Right hindlimb (tissue), 1 donor: Measurements from ENCODE around the gene HPDL.

Source experiments
- DNase-seq: peaks from one replicate; pipeline ENCODE4 v3.0.0-alpha.2; 2018

The HPDL gene

DNA sequence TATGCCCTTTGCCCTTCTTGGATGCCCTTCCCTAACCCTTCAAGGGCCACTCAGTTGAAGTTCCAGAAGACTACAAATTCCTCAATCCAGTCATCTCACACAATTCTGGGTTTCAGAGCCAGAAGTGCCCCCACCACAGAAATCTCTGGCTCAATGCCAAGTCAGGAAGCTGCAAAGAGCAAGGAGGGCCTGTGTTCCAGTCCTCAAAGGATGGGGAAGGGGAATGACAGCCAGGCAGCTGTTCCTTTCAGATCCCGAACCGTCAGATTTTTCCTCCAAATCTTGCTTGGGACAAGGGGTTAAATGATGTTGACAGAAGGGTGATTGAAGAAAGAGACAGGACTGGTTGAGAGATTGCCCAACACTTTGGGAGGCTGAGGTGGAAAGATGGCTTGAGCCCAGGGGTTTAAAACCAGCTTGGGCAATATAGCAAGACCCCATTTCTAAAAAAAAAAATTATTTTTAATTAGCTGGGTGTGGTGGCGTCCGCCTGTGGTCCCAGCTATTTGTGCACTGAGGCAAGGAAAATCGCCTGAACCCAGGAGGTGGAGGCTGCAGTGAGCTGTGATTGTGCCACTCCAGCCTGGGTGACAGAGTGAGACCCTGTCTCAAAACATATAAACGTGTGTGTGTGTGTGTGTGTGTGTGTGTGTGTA is 716 bp upstream of the HPDL start:
- DNase-seq: no peak

DNA sequence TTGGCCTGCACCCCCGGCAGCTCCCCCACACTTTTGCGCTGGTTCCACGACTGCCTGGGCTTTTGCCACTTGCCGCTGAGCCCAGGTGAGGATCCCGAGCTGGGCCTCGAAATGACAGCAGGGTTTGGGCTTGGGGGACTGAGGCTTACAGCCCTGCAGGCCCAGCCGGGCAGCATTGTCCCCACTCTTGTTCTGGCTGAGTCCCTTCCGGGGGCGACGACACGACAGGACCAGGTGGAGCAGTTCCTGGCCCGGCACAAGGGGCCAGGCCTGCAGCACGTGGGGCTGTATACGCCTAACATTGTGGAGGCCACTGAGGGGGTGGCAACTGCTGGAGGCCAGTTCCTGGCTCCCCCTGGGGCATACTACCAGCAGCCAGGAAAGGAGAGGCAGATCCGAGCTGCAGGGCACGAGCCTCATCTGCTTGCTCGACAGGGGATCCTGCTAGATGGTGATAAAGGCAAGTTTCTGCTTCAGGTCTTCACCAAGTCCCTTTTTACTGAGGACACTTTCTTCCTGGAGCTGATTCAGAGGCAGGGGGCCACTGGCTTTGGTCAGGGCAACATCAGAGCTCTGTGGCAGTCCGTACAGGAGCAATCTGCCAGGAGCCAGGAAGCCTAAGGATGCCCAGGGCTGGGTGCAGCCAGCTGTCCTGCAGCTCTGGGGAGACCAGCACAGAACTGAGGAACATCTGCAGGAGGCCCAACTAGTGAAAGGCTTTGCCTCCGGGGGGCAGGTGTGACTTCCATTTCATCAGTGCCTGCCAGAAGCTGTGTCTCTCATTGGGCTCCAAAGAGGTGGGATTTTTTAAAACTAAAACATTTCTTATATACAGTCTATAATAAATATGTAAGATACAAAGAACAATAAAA is 1.2 kb downstream of the HPDL start:
- no peak for DNase-seq

DNA sequence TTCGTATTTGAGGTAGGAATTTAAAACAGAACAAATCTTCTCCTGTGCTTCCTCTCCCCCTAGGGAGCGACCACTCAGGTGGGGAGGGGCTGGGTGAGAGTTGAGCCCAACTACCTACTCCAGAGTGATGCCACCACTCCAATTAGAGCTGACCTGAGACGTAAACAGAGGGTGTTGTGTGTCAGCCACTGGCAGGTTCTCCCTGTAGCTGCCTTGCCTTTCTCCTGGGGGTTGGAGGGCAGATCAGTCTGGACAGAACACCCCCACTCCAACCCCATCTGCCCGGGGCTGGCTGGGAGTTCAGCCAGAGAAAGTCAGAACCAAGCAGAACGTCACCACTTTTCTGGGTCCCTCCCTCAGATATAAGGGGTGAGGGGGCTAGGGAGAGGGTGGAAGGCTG is 2.0 kb downstream of the HPDL start:
- DNase-seq: no peak

DNA sequence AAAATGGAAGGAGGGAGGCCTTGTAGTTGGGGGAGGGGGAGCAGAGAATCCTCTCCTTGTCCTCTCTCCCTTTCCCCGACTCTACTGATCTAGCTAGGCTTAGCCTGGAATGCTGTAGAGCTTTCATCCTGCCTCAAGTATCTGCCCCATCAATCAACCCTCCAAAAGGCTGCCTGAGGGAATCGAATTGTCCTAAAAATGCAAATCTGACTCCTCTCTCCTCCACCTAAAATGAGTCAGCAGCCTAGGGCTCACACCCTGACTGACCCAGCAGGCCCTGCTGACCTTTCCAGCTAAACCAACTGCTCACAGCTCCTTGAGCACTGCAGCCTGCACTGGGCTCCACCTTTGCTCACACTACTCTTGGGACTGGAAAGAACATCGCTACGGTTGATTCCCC is 2.8 kb downstream of the HPDL start:
- DNase-seq: no peak

DNA sequence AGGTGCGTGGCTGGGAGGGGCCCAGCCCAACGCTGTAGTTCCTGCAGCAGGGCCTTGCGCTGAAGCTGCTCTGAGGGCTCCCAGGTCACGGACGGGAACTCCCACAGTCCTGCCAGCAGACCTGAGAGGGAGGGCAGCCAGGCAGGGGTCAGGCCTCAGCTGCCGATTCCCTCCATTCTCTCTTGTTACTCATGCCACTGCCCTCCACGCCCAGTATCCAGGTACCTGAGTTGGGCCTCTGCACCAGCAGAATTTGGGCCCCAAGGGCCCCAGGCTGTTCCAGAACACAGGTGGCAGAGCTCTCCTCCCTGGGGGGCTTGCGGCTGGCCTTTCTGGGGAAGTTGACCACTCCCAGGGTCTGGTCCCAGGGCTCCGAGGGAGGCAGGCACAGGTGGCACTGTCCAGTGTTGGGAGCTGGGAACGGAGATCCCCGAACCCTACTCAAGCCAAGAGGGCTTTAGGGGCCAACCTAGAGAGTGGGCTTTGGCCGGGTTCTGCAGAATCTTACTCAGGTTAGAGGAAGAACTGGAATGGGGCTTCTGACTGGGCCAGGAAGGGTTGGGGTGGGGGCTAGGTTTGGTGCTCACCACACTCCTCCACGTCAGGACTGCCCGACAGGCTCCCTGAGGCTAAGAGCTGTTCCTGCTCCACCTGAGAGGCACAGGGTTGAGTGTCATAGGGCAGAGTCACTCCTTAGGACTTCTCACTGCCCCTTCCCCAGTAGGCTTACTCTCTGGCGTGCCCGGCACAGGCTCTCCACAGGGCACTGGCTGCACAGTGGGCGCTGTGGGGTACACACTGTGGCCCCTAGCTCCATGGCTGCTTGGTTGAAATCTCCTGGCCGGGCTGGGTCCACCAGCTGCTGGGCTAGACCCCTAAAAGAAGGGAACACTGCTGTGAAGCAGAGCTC is 5.0 kb downstream of the HPDL start:
- DNase-seq: no peak

DNA sequence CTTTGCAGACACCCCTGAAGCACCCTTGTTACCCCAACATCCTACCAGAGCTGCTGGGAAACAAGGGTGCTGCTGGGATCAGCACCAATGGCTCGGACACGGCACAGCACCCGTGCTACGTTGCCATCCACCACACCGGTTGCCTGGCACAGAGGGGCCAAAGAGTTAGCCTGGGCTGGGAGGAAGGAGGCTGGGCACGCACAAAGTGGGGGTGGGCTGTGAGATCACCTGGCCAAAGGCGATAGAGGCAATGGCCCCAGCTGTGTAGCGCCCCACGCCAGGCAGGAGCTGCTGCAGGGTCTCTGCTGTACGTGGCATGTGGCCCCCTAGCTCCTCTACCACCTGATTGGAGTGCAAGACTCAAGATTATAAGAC is 5.6 kb downstream of the HPDL start:
- DNase-seq: no peak

DNA sequence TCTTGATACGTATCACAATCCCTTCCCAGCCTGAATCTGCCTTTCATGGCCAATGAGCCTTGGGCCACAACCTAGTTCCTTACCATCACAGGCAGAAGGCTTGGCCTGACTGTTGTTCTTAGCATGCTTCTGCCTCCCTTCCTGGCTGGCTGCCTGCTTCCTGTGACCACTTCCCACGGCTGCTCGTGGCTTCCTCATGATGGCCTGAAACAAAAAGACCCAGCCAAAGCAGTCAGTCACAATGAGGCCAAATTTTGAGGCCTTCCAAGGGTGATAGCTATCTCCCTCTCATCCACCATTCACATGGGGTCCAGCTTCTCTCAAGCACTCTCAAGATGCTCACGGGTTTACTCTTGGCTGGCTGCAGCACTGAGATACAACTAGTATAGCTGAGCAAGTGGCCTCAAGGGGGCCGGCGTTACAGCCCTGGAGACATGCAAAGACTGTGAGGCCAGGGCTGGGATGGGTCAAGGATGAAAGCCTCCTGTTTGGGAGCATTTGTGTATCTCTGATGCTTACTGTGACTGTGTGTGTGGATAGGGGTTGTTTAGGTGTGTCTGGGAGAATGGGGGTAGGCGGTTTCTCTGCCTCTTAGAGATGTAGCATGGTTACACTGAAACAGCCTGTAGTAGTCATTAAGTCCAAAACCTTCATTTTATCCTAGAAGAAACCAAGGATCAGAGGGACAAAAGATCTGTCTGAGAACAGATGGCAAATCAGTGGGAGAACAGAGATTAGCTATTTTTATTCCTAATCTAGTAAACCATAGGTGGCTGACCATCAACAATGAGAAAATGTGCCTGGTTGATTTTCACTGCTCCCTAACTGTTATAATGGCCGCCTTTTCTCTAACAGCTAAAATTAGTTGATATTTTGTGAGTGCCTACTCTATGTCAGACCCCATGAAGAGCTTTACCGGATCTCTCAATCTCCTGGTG is 7.9 kb downstream of the HPDL start:
- no peak for DNase-seq

DNA sequence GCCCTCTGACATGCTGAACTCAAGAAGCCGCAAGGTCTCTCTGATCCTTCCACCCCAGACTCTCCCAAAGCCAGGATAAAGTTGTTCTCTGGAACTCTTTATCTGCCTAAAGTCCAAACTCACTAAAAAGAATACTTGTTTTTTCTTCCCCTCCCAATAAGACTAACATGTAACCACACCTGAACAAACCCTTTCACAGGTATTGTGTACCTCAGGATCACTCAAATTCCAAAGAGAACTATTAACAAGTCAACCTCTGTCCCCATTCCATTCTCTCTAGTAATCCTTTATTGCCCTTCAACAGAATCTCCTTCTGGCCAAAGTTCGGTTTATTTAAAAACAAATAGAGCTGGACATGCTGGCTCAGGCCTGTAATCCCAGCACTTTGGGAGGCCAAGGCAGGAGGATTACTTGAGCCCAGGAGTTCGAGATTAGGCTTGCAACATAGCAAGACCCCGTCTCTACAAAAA is 9.2 kb downstream of the HPDL start:
- no peak for DNase-seq

DNA sequence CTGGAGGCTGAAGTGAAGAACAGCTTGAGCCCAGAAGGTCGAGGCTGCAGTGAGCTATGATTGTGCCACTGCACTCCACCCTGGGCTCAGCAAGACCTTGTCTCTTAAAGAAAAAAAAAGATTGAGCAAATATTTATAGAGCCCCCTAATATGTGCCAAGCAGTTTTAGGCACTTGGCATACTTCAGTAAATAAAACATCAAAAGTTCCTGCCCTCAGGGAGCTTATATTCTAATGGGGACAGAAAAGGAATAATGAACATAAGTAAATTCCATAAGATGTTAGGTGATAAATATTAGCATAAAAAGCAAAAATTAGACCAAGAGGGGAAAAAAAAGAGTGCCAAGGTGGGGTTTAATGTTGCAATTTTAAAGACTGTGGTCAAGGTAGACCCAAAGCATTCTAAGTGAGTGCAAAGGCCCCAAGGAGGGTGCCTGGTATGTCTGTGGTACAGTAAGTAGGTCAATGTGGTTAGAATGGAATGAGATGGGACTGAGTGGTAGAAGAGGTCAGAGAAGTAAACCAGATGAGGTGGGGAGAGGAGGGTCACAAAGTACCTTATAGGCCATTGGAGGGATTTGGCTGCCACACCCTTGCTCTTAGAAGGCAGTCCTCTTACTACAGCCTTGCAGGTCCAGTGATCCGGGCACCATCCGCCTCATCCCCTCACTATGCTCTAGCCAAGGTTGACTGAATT is 11.1 kb downstream of the HPDL start:
- no peak for DNase-seq

DNA sequence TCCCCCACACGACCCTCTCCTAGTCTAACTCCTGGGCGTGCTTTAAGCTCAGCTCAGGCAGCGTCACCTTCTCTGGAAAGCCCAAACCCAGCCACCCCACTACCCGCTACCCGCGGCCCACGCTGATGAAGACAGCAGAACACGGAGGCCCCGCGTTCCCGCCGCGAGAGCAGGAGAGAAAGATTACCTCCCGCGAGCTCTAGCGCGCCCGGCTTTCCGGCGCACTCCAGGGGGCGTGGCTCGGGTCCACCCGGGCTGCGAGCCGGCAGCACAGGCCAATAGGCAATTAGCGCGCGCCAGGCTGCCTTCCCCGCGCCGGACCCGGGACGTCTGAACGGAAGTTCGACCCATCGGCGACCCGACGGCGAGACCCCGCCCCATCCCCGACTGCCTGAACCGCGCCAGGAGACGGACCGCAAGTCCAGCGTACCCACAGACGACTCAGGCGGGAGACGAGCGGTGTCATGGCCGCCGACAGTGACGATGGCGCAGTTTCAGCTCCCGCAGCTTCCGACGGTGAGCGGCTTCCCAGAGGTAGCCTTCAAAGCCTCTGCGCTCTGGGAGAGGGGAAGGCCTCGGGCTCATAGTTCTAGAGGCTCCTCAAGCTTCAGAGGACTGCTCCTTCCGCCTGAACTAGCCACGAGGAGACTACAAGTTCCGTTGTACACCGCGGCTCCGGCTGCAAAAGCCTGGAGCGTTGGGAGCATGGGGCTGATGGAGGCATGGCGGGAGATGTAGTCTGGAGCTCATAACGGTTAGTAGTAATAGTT is 13.3 kb downstream of the HPDL start, which contains the start of the genes MUTYH and TOE1:
TSS of gene MUTYH (minus strand) at position 652 of the 770 bp plus-strand sequence. CDS start 5,935 bp downstream, outside the sequence.
TSS of gene TOE1 (plus strand) at position 382 of the 770 bp plus-strand sequence. CDS start at position 465, 83 bp downstream.
- DNase-seq: peak; percentile 95

DNA sequence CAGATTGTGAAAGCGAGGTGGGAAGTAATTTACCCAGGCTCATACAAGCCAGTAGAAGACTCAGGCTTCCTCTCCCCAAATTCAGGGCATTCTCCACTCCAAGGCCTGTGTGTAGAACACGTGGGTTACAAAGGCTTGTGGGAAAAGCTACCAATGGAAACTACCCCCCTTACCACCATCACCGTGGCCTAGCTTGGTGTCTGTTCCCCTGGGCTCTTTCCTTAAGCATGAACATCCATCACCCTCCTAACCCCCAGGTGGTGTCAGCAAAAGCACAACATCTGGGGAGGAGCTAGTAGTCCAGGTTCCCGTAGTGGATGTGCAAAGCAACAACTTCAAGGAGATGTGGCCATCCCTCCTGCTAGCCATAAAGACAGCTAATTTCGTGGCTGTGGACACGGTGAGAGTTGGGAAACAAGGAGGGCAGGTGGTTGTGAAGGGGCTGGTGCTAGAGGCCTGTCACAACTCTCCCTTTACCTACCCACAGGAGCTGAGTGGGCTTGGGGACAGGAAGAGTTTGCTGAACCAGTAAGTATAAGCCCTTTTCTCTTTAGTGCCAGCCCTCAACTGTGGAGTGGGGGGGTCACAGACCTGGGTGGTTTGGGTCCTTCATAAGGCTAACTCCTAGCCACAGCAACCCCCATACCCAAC is 14.2 kb downstream of the HPDL start:
- no peak for DNase-seq

DNA sequence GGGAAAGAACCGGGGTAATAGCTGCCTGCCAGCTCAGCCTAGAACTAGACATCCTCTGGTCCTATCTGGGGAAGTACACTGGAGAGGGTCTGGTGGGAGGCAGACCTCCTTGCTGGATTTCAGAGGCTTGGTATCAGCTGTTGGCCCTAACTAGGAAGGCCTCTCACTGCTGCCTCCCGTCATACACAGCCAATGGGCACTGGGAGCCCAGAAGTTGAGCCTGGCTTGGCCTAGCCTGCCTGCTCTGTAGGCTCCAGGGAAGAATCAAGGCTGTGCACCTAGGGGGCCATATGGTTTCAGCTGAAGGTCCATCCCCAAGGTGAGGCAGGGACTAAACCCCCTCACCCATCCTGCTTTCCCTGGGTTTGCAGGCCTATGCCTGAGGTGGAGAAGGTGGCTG is 17.8 kb downstream of the HPDL start:
- DNase-seq: no peak

DNA sequence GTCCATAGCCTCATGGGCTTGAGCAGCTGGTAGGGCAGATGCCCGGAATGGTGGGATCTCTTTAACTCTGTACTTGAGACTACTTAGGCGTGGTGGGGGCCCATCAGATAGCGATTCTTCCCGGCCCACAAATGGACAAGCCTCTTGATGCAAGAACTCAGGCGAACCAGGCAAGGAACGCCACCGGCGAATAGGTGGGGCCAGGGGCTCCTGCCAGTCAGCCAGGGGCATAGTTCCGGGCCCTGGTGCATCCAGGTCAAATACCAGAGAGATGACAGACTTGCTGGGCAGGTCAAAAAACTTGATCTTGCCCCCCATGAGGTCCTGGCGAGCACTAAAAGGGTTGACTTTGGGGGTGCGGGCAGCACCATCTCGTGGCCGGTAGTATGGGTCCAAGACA is 18.3 kb downstream of the HPDL start:
- DNase-seq: no peak

DNA sequence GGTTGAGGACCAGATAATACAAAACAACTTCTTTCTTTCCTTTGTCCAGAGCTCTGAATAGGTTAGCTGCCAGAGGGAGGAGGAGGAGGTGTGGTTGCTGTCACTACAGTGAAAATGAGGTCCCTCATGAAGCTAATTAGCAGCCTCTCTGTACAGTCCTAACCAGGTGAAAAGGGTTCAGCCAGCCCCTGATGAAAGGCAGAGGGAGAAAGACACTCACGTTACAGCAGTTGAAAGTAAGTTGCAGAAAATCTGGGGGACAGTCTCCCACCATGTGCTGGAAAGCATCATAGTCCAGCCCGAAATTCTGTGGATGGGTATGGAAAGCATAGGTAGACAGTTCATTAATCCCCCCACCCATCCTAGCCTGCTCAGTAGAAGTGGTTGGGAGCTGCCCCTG is 19.8 kb downstream of the HPDL start:
- DNase-seq: no peak

DNA sequence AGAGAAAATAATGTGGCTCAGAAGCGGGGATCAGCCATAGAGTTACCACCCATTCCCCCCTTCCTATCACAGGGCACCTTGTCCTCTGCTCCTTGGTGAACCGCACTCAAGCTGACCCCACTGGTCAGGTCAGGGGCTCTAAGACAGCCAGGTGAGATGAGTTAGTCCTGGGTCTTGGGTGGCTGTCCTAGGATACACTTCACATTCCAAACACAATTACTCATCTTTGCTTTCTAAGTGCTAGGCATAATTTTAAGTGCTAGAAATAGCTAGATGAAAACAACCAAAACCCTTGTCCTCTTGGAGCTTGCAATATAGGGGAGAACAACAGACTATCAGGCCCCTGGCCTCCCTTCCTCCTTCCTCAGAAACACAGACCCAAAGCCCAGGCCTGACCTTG is 21.3 kb downstream of the HPDL start:
- DNase-seq: no peak

DNA sequence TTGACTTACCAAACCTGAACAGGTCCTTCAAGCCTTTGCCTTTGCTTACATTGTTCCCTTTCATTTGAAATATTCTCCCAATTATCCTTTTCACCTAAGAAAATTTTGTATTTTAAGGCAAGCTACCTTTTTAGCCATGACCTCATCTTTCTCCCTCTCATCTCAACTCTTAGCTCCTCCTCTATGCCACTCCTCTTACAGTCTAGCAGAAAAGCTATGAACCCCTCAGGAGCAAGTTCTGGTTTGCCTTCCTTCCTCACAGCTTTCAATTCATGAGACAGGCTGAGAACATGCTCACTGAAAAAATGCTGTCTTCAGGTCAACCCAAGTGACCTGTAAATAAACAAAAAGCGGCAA is 21.9 kb downstream of the HPDL start:
- DNase-seq: no peak

DNA sequence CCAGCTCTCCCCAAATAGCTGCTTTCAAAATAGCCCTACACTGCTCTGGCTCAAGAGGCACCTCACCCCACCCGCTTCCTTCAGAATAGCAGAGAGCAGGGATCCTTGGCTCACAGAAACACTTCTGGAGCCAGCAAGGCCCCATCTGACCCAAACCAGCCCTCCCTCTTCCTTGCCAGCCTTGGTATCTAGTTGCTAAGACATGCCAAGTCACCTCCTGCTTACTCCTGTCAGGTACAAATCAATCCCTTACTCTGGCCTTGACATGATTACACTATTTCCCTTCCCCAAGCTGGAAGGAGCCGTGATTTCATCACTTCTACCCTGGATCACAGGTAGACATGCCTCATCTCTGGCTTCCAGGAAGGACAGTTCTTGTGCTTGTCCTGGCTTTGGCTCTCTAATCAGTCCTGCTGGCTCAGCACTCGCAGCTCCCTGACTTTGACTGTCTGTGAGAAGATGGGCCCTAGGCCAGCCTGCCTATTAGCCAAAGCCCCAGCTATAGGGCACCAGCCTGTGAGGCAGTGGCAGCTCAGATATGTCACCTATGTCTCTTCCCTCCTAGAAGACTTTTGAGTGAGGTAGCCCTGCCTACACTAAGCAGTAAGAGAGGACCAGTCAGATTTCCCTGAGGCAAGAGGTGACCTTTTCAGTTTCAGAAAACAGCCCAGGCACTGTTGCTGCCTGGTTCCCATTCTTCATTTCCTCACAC is 22.4 kb downstream of the HPDL start:
- DNase-seq: no peak

DNA sequence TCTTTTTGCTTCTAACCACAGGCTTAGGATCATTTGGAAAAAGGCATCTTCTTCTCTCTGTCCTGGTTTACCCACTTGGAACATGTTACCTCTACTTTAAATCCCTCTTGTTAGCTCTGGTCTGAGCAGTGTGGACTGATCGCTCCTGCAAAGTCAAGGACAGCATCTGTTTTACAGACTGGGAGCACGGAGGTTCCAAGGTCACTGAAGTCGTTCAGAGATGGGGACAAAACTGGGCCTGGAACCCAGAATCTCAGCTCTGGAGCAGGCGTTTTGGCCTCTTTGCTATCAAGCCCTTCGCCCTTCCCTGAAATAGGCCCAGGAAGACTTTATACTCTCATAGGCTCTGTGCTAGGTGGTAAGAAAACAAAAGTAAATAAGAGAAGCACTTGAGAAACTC is 24.8 kb downstream of the HPDL start:
- no peak for DNase-seq

DNA sequence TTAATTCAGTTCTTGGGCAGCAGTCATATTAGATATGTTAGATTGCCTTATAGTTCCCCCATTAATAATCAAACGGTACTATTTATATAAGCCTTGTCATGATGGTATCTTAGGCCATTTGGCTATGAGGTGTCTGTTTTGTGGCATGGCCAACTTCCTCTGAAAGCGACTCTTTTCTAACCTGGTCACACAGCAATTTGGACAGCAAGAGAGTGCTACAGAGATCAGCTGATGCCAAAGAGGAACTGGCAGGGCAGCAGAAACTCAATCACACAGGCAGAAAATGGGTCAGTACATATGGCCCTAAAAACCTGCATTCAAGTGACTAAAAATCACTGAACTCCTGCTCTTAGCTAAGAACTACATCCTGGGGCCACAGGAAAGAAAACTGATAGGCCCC is 27.0 kb downstream of the HPDL start:
- no peak for DNase-seq
